ENCODE measurements around the gene ACSM2B.
"Not testable (repeated sequence)": the region's sequence is repeated elsewhere in the genome, so short reads cannot be mapped to it uniquely, and the experiment has no call there.

Gene ACSM2B

DNA sequence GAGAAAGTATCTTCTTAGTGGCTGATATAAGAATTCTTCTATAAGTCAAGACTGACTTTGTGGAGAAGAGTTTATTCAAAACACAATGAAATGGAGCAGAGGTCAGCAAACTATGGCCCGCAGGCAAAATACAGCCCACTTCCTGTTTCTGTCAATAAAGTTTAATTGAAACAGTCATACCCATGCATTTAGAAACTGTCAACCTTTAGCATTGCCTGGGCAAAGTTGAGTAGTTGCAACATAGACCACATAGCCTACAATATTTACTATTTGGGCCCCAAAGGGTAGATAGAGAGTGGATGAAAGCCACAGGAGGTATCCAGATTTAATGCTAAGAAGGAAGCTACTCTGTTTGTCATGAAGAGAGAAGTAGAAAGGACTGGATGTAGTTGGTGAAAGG lies 38.0 kb downstream of the ACSM2B start:
- Histone ChIP-seq H3K4me1 (ENCODE audit: control insufficient read depth in 1 of 2, insufficient read depth in 2 of 2, low read length in 2 of 2) (no peaks in the 10 kb centered on the region), H3K9me3 (ENCODE audit: control insufficient read depth in 1 of 2, low read length in 2 of 2) (no peaks in the 10 kb centered on the region), H3K36me3 (ENCODE audit: control insufficient read depth in 1 of 2, insufficient read depth in 2 of 2, low read length in 2 of 2) (no peaks in the 10 kb centered on the region), H3K4me3 (ENCODE audit: low read depth in 1 of 2, low read length in 2 of 2) (no peak overlapping the region), H3K9ac (ENCODE audit: low read depth in 1 of 2, low read length in 2 of 2) (no peak overlapping the region), H3K27ac (ENCODE audit: low read depth, low read length) (no peak overlapping the region), H3K27me3 (ENCODE audit: control insufficient read depth in 1 of 2, insufficient read depth in 2 of 2, low read length in 2 of 2) (no peaks in the 10 kb centered on the region)

DNA sequence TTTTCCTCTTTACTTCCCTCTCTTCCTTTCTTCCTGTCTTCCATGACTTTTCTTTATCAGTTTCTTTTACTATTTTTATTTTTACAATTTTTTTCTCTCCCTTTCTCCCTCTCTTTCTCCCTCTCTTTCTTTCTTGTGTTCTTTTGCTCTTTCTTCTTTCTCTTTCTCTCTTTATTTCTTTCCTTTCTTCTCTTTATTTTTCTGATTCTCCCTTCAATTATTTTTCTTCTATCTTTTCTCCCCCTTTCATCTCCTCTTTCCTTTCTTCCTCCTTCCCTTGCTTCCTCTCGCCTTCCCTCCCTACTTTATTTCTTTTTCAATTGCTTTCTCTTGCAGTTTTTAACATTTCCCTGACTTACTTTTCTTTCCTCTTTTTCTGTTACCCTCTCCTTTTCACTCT lies 39.5 kb downstream of the ACSM2B start:
- not testable (repeated sequence) for H3K27ac ChIP-seq (ENCODE audit: low read depth, low read length); H3K4me1 ChIP-seq (ENCODE audit: control insufficient read depth in 1 of 2, insufficient read depth in 2 of 2, low read length in 2 of 2)

DNA sequence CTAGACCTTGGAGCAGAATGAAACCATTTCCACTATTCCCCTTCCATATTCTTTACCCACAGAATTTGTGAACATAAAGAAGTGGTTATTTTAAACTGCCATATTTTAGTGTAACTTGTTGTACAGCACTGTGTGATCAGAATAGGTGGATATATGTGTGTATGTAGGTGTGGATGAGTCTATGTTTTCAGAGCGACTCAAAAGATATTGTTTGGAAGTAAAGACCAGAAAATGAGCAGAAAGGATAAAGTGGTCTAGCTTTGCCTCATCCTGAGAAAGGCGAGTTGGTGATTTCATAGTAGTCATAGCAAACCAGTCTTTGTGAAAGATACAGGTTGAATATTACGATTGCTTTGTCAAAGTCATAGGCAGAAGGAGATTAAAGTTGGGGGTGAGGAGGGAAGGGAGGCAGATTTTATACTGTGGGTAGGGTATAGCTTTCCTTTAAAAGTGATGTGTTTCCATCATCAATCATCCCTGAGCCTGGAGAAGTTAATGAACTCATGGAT lies 43.8 kb downstream of the ACSM2B start:
- H3K4me1 ChIP-seq (ENCODE audit: control insufficient read depth in 1 of 2, insufficient read depth in 2 of 2, low read length in 2 of 2); H3K36me3 ChIP-seq (ENCODE audit: control insufficient read depth in 1 of 2, insufficient read depth in 2 of 2, low read length in 2 of 2); H3K27ac ChIP-seq (ENCODE audit: low read depth, low read length); H3K27me3 ChIP-seq (ENCODE audit: control insufficient read depth in 1 of 2, insufficient read depth in 2 of 2, low read length in 2 of 2); H3K9ac ChIP-seq (ENCODE audit: low read depth in 1 of 2, low read length in 2 of 2); H3K9me3 ChIP-seq (ENCODE audit: control insufficient read depth in 1 of 2, low read length in 2 of 2); H3K4me3 ChIP-seq (ENCODE audit: low read depth in 1 of 2, low read length in 2 of 2): not testable (repeated sequence)

More for the DNA sequence above, 39.5 kb downstream of the ACSM2B start:
- H3K9ac ChIP-seq (ENCODE audit: low read depth in 1 of 2, low read length in 2 of 2); H3K4me3 ChIP-seq (ENCODE audit: low read depth in 1 of 2, low read length in 2 of 2); H3K27me3 ChIP-seq (ENCODE audit: control insufficient read depth in 1 of 2, insufficient read depth in 2 of 2, low read length in 2 of 2); H3K9me3 ChIP-seq (ENCODE audit: control insufficient read depth in 1 of 2, low read length in 2 of 2); H3K36me3 ChIP-seq (ENCODE audit: control insufficient read depth in 1 of 2, insufficient read depth in 2 of 2, low read length in 2 of 2): not testable (repeated sequence)

DNA sequence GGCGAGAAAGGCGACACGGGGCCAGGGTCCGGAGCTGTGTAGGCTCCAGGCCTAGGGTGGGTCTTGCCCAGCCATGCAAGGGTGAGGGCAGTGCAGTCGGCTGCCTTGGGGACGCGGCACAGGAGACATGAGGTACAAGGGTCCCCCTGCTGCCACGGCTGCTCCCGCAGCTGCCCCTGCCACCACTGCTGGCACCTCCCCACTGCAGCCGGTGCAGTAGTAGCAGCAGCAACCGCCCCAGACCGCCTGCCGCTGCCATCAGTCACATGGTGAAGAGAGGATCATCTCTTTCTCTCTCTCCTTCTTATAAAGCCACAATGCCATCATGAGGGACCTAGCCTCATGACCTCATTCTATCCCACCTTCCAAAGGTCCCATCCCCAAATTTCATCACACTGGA lies 44.4 kb downstream of the ACSM2B start:
- H3K9ac ChIP-seq (ENCODE audit: low read depth in 1 of 2, low read length in 2 of 2); H3K4me1 ChIP-seq (ENCODE audit: control insufficient read depth in 1 of 2, insufficient read depth in 2 of 2, low read length in 2 of 2); H3K27ac ChIP-seq (ENCODE audit: low read depth, low read length); H3K4me3 ChIP-seq (ENCODE audit: low read depth in 1 of 2, low read length in 2 of 2); H3K9me3 ChIP-seq (ENCODE audit: control insufficient read depth in 1 of 2, low read length in 2 of 2); H3K36me3 ChIP-seq (ENCODE audit: control insufficient read depth in 1 of 2, insufficient read depth in 2 of 2, low read length in 2 of 2); H3K27me3 ChIP-seq (ENCODE audit: control insufficient read depth in 1 of 2, insufficient read depth in 2 of 2, low read length in 2 of 2): not testable (repeated sequence)

DNA sequence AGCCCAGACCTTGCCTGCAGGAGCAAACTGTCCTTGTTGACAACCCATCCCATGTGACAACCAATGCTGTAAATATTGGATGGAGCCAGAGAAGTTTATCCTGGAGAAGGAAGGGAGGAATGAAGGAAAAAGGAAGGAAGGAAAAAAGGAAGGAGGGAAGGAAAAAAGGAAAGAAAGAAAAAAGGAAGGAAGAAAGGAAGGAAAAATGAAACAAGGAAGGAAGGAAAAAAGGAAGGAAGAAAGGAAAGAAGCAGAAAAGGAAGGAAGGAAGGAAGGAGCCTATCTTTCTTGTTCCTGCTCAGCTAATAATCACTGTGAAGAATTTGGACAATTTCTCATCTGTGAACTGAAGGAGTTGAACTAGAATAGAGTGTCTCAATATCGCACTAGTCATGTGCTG lies 56.1 kb downstream of the ACSM2B start:
- no peak overlapping the region for H3K4me3 ChIP-seq (ENCODE audit: low read depth in 1 of 2, low read length in 2 of 2)
- H3K4me1 ChIP-seq (ENCODE audit: control insufficient read depth in 1 of 2, insufficient read depth in 2 of 2, low read length in 2 of 2) = no peaks in the 10 kb centered on the region
- H3K27ac ChIP-seq (ENCODE audit: low read depth, low read length) = no peak overlapping the region
- no peaks in the 10 kb centered on the region for H3K9me3 ChIP-seq (ENCODE audit: control insufficient read depth in 1 of 2, low read length in 2 of 2)
- H3K27me3 ChIP-seq (ENCODE audit: control insufficient read depth in 1 of 2, insufficient read depth in 2 of 2, low read length in 2 of 2) = no peaks in the 10 kb centered on the region
- no peak overlapping the region for H3K9ac ChIP-seq (ENCODE audit: low read depth in 1 of 2, low read length in 2 of 2)
- H3K36me3 ChIP-seq (ENCODE audit: control insufficient read depth in 1 of 2, insufficient read depth in 2 of 2, low read length in 2 of 2) = no peaks in the 10 kb centered on the region

DNA sequence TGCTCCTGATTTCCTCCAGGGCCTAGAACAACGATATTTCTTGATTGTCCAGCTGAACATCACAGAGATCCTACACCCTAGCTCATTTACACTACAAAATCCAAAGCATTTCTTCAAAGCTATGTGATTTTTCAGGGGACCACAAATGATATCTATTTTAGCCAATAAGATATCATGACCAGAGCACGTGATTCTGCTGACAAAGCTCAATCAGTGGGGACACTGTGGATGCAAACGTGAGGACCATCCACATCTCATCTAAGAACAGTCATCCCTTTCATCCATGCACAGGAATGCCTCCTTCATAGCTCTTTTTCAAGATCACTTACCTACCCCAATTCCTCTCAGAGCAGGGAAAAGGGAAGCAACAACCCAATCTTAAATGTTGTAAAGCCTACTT lies 56.9 kb downstream of the ACSM2B start:
- Histone ChIP-seq H3K27ac (ENCODE audit: low read depth, low read length) (no peak overlapping the region), H3K27me3 (ENCODE audit: control insufficient read depth in 1 of 2, insufficient read depth in 2 of 2, low read length in 2 of 2) (no peaks in the 10 kb centered on the region), H3K9ac (ENCODE audit: low read depth in 1 of 2, low read length in 2 of 2) (no peak overlapping the region), H3K36me3 (ENCODE audit: control insufficient read depth in 1 of 2, insufficient read depth in 2 of 2, low read length in 2 of 2) (no peaks in the 10 kb centered on the region), H3K4me3 (ENCODE audit: low read depth in 1 of 2, low read length in 2 of 2) (no peak overlapping the region), H3K9me3 (ENCODE audit: control insufficient read depth in 1 of 2, low read length in 2 of 2) (no peaks in the 10 kb centered on the region), H3K4me1 (ENCODE audit: control insufficient read depth in 1 of 2, insufficient read depth in 2 of 2, low read length in 2 of 2) (no peaks in the 10 kb centered on the region)

DNA sequence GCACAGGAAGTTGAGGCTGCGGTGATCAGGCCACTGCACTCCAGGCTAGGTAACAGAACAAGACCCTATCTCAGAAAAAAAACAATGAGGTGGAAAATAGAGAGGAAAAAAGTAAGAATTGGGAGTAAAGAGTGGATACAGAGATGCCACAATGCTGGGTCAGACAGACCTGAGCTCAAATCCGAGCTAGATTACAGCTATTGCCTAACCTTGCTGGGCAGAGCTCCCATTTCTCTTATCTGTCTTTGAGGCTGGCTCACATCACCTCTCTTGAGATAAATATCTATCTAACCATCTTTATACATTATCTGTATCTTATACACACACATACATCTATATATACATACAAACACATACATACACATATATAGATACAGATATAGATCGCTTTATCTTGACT lies 59.0 kb downstream of the ACSM2B start:
- no peaks in the 10 kb centered on the region for H3K4me1 ChIP-seq (ENCODE audit: control insufficient read depth in 1 of 2, insufficient read depth in 2 of 2, low read length in 2 of 2)
- H3K36me3 ChIP-seq (ENCODE audit: control insufficient read depth in 1 of 2, insufficient read depth in 2 of 2, low read length in 2 of 2) = no peaks in the 10 kb centered on the region
- no peaks in the 10 kb centered on the region for H3K9me3 ChIP-seq (ENCODE audit: control insufficient read depth in 1 of 2, low read length in 2 of 2)
- H3K27me3 ChIP-seq (ENCODE audit: control insufficient read depth in 1 of 2, insufficient read depth in 2 of 2, low read length in 2 of 2) = no peaks in the 10 kb centered on the region
- no peak overlapping the region for H3K9ac ChIP-seq (ENCODE audit: low read depth in 1 of 2, low read length in 2 of 2)
- no peak overlapping the region for H3K4me3 ChIP-seq (ENCODE audit: low read depth in 1 of 2, low read length in 2 of 2)
- H3K27ac ChIP-seq (ENCODE audit: low read depth, low read length) = no peak overlapping the region

DNA sequence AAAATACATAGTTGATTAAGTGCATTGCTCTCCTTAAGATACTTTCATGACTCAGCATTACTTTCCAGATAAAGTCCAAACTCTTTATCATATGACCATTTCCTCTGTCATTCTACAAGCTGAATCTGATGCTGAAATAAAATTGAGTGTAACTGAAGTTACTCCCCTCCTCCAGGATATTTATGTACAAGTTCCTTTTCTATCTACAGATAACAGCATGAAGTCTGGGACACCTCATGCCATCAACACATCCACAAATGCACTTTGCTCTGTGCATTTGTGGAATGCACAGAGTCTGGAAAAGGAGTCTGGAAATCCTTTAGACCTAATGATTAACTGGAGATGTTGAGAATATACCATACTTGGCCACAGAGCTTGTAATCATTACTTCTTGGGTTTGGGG lies 60.5 kb downstream of the ACSM2B start:
- Histone ChIP-seq H3K9ac (ENCODE audit: low read depth in 1 of 2, low read length in 2 of 2) (no peak overlapping the region), H3K9me3 (ENCODE audit: control insufficient read depth in 1 of 2, low read length in 2 of 2) (no peaks in the 10 kb centered on the region), H3K4me3 (ENCODE audit: low read depth in 1 of 2, low read length in 2 of 2) (no peak overlapping the region), H3K27ac (ENCODE audit: low read depth, low read length) (no peak overlapping the region), H3K27me3 (ENCODE audit: control insufficient read depth in 1 of 2, insufficient read depth in 2 of 2, low read length in 2 of 2) (no peaks in the 10 kb centered on the region), H3K36me3 (ENCODE audit: control insufficient read depth in 1 of 2, insufficient read depth in 2 of 2, low read length in 2 of 2) (no peaks in the 10 kb centered on the region), H3K4me1 (ENCODE audit: control insufficient read depth in 1 of 2, insufficient read depth in 2 of 2, low read length in 2 of 2) (no peaks in the 10 kb centered on the region)

DNA sequence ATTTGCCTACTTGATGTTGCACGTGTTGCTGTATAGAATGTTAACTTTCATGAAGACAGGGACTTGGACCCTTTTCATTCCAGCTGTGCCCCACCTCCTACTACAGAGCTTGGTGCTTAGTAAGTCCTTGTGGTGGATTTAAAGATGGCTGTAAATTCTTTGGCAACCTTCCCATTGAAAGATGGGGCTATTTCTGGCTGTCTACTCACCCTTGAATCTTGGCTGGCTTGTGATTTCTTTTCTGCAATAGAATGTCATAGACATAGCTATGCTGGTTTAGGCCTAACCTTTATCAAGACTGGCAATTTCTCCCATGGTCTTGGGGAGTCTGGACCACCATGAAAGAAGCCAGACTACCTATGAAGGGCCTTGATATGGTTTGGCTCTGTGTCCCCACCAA lies 65.8 kb downstream of the ACSM2B start:
- no peaks in the 10 kb centered on the region for H3K36me3 ChIP-seq (ENCODE audit: control insufficient read depth in 1 of 2, insufficient read depth in 2 of 2, low read length in 2 of 2)
- H3K9me3 ChIP-seq (ENCODE audit: control insufficient read depth in 1 of 2, low read length in 2 of 2) = peaks cover 7 to 10% of the 10 kb centered on the region in 2 donors
- no peaks in the 10 kb centered on the region for H3K27me3 ChIP-seq (ENCODE audit: control insufficient read depth in 1 of 2, insufficient read depth in 2 of 2, low read length in 2 of 2)
- no peak overlapping the region for H3K27ac ChIP-seq (ENCODE audit: low read depth, low read length)
- no peaks in the 10 kb centered on the region for H3K4me1 ChIP-seq (ENCODE audit: control insufficient read depth in 1 of 2, insufficient read depth in 2 of 2, low read length in 2 of 2)
- no peak overlapping the region for H3K4me3 ChIP-seq (ENCODE audit: low read depth in 1 of 2, low read length in 2 of 2)
- H3K9ac ChIP-seq (ENCODE audit: low read depth in 1 of 2, low read length in 2 of 2) = no peak overlapping the region

DNA sequence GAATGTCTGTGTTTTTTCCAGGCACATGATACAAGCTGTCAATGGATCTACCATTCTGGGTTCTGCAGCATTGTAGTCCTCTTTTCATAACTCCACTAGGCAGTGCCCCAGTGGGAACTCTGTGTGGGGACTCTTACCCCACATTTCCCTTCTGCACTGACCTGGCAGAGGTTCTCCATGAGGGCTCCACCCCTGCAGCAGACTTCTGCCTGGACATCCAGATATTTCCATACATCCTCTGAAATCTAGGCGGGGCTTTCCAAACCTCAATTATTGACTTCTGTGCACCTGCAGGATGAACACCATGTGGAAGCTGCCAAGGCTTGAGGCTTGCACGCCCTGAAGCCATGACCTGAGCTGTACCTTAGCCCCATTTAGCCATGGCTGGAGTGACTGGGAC lies 68.9 kb downstream of the ACSM2B start:
- no peaks in the 10 kb centered on the region for H3K27me3 ChIP-seq (ENCODE audit: control insufficient read depth in 1 of 2, insufficient read depth in 2 of 2, low read length in 2 of 2)
- peaks cover 7 to 10% of the 10 kb centered on the region in 2 donors for H3K9me3 ChIP-seq (ENCODE audit: control insufficient read depth in 1 of 2, low read length in 2 of 2)
- H3K9ac ChIP-seq (ENCODE audit: low read depth in 1 of 2, low read length in 2 of 2) = no peak overlapping the region
- H3K36me3 ChIP-seq (ENCODE audit: control insufficient read depth in 1 of 2, insufficient read depth in 2 of 2, low read length in 2 of 2) = no peaks in the 10 kb centered on the region
- H3K4me3 ChIP-seq (ENCODE audit: low read depth in 1 of 2, low read length in 2 of 2) = no peak overlapping the region
- no peak overlapping the region for H3K27ac ChIP-seq (ENCODE audit: low read depth, low read length)
- H3K4me1 ChIP-seq (ENCODE audit: control insufficient read depth in 1 of 2, insufficient read depth in 2 of 2, low read length in 2 of 2) = no peaks in the 10 kb centered on the region

DNA sequence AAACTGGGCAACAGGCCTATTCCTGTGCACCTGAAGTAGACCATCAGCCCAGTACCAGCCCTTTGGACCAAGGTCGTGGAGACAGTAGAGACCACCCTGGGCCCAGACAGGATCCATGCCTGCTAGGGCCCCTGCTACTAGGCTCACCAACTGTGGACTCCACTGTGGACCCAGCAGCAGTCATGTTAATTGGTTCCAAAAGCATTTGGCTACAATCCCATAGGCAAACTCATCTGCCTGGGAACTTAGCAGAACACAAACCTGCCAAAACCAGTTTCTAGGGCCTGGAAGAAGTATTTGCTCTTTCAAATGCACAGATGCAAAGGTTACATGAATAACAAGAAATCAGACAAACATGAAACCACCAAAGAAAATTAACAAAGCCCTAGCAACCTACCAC lies 71.7 kb downstream of the ACSM2B start:
- Histone ChIP-seq H3K9me3 (ENCODE audit: control insufficient read depth in 1 of 2, low read length in 2 of 2) (peaks cover 7 to 10% of the 10 kb centered on the region in 2 donors), H3K9ac (ENCODE audit: low read depth in 1 of 2, low read length in 2 of 2) (no peak overlapping the region), H3K27ac (ENCODE audit: low read depth, low read length) (no peak overlapping the region), H3K36me3 (ENCODE audit: control insufficient read depth in 1 of 2, insufficient read depth in 2 of 2, low read length in 2 of 2) (no peaks in the 10 kb centered on the region), H3K27me3 (ENCODE audit: control insufficient read depth in 1 of 2, insufficient read depth in 2 of 2, low read length in 2 of 2) (no peaks in the 10 kb centered on the region), H3K4me1 (ENCODE audit: control insufficient read depth in 1 of 2, insufficient read depth in 2 of 2, low read length in 2 of 2) (no peaks in the 10 kb centered on the region), H3K4me3 (ENCODE audit: low read depth in 1 of 2, low read length in 2 of 2) (no peak overlapping the region)

Measured in duodenal mucosa (tissue), 2 donors.